Sigmoid colon (tissue), 7 donors: ENCODE results near the gene GLIS2. TPM values are rescaled to one million over a fixed set of nuclear protein-coding genes. Genes with fewer than 3 reads are reported as not detected.
A peak's percentile ranks its signal among the peaks of the same experiment; 100 is the strongest.

Experiments
- DNase-seq: peaks from one replicate; pipeline ENCODE4 v3.0.0-alpha.2; 2019
- H3K27ac ChIP-seq, 4 donors: fragments of 200-600 bp; sonication (generic); one replicate each; pipeline ENCODE4 v1.5.1; 2016 to 2019; ENCODE audit warnings: mild to moderate bottlenecking in 1 of 4
- H3K27me3 ChIP-seq, 3 donors: fragments of 200-600 bp; sonication (generic); one replicate each; pipeline ENCODE4 v1.5.1; 2019; ENCODE audit warnings: mild to moderate bottlenecking in 1 of 3
- H3K36me3 ChIP-seq, 4 donors: fragments of 200-600 bp; sonication (generic); one replicate each; pipeline ENCODE4 v1.5.1; 2016 to 2019
- H3K4me1 ChIP-seq, 4 donors: fragments of 200-600 bp; sonication (generic); one replicate each; pipeline ENCODE4 v1.5.1; 2017 to 2019
- H3K4me3 ChIP-seq, 4 donors: fragments of 200-600 bp; sonication (generic); one replicate each; pipeline ENCODE4 v1.5.1; 2017 to 2019; ENCODE audit warnings: mild to moderate bottlenecking in 2 of 4, moderate library complexity in 1 of 4
- H3K9me3 ChIP-seq, 4 donors: fragments of 200-600 bp in 3 of 4; sonication (generic) in 3 of 4; one replicate each; pipeline versions ENCODE4 v1.5.1 to v1.6.1; 2013 to 2019
- EP300 ChIP-seq, 4 donors: sonication (generic); formaldehyde crosslinking; IDR thresholded peaks; one replicate each; pipeline ENCODE4 v1.6.1; 2017; ENCODE audit warnings: antibody characterized with exemption in 4 of 4
- POLR2A ChIP-seq, 2 donors: fragments of 450-650 bp; IDR thresholded peaks; one replicate each; pipeline ENCODE4 v1.6.1; 2016; ENCODE audit warnings: antibody characterized with exemption in 2 of 2, mild to moderate bottlenecking in 2 of 2, moderate library complexity in 2 of 2
- POLR2AphosphoS5 ChIP-seq, 4 donors: sonication (generic); formaldehyde crosslinking; IDR thresholded peaks; one replicate each; pipeline ENCODE4 v1.6.1; 2017; ENCODE audit warnings: antibody characterized with exemption in 4 of 4
- WGBS, 2 donors: extraction: QIAGEN DNeasy Blood & Tissue Kit; methylation state at CpG; one replicate each; pipeline ENCODE4 v1.1.7; 2013; 5-methylcytosine and 5-hydroxymethylcytosine counted together
- intact Hi-C: fragments of 100-400 bp; cut with DNase I; formaldehyde crosslinking; loops from one replicate; pipeline ENCODE4 v1.15.1; 2023
- polyA plus RNA-seq, 3 donors: library from polyadenylated mRNA; stranded (reverse); fragments of 200-250 nt; gene quantifications; one replicate each; pipeline ENCODE4 v1.2.3, GENCODE V29; 2013
- total RNA-seq, 4 donors: library from RNA; depleted of rRNA; stranded (reverse); fragments of >200 nt; gene quantifications; one replicate each; pipeline ENCODE4 v1.1.0, GENCODE V29; 2016
- TF ChIP-seq, protein P1 (sequence below), 4 experiments: fragments of 450-650 bp in 3 of 4; fragments of 200-600 bp in 1 of 4; IDR thresholded peaks; one replicate each; pipeline ENCODE4 v1.5.1; 2016 to 2019; ENCODE audit warnings: antibody characterized with exemption in 4 of 4, mild to moderate bottlenecking in 3 of 4, moderate library complexity in 2 of 4
- donor health status: healthy with polysubstance abuse.
- donor health status: Bipolar disorder and iron deficiency.
- donor health status: healthy.

The GLIS2 gene
- total RNA-seq (10 to 100 TPM in 1 of 4 donors, 1 to 10 TPM in 3; 5.4 to 11.9 (median 5.7) TPM), polyA plus RNA-seq (1 to 10 TPM in 2 of 3 donors, under 1 TPM in 1; 0.69 to 4.0 (median 1.8) TPM)

DNA sequence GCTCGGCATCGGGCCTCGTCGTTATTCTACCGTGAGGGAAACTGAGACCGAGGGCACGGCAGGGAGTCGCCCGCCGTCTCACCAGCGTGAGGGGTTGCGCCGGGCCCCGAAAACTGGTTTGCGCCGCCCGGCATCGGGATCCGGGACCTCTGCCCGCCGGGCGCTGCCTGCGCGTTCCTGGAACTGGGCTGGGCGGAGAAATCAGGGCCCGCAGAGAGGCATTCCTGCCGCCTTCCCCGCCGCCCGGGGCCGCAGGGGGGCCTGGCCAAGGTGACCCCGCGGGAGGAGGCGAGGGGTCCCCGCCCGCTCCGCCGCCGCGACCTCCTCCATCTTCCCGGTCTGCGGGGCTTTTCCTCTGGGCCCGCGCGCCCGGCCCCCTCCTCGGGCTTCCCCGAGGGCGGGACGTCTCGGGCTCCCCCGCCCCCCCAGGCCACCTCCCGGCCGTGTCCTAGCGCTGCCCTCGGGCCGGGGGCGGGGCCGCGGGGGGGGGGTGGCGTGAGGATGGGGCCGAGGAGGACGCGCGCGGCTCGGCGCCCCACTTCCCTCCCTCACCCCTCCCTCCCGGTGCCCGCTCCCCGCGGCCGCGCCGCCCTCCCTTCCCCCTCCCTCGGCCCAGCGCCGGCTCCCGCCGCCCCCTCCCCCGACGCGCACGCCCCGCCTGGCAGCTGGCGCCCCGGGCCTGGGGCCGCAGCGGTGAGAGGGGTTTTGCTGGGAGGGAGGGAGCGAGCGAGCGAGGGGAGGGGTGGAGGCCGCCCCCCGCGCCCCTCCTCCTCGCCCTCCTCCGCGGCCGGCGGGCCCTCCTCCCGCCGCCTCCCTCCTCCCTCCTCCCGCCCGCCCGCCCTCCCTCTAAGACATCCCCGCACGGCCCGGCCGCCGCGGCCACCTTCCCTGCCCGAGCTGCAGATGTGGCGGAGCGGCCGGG, at the start of gene GLIS2:
TSS of gene GLIS2 (plus strand) at position 882 of the 922 bp plus-strand sequence. CDS start 16,214 bp downstream, outside the sequence.
- intact Hi-C loops, result no loop called here
- peaks cover 0 to 61% (median 53%) of the 10 kb centered on the region in 4 donors for H3K4me1 ChIP-seq

DNA sequence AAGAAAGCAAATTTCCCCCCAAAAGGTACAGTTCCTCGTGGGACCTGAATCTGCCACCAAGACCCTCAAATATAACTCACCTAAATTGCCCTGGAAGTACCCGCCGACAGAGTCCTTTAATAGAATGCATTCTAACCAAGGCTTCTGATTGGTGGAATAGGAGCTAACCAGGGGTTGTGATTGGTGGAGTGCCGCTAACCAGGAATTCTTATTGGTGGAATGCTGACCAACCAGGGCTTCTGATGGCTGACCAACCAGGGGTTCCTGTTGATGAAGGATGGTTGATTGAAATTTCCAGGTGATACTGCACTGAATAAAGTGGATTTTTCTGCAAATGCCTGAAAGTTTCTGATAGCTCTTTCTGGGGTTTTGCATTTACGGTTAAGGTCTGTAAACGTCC, 49.5 kb upstream of the GLIS2 start:
- H3K36me3 ChIP-seq, result peaks cover 0 to 12% (median 3%) of the 10 kb centered on the region in 4 donors
- no peaks in the 10 kb centered on the region for H3K9me3 ChIP-seq
- no peak overlapping the region for H3K4me3 ChIP-seq
- TF ChIP-seq, protein P1, sequence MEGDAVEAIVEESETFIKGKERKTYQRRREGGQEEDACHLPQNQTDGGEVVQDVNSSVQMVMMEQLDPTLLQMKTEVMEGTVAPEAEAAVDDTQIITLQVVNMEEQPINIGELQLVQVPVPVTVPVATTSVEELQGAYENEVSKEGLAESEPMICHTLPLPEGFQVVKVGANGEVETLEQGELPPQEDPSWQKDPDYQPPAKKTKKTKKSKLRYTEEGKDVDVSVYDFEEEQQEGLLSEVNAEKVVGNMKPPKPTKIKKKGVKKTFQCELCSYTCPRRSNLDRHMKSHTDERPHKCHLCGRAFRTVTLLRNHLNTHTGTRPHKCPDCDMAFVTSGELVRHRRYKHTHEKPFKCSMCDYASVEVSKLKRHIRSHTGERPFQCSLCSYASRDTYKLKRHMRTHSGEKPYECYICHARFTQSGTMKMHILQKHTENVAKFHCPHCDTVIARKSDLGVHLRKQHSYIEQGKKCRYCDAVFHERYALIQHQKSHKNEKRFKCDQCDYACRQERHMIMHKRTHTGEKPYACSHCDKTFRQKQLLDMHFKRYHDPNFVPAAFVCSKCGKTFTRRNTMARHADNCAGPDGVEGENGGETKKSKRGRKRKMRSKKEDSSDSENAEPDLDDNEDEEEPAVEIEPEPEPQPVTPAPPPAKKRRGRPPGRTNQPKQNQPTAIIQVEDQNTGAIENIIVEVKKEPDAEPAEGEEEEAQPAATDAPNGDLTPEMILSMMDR (IDR thresholded peaks at IDR 0.05), result no peak
- TF ChIP-seq EP300 (IDR thresholded peaks at IDR 0.05), result no peak
- TF ChIP-seq POLR2AphosphoS5 (IDR thresholded peaks at IDR 0.05), result no peak
- no peak for TF ChIP-seq POLR2A (IDR thresholded peaks at IDR 0.05)
- peaks cover 0 to 33% (median 28%) of the 10 kb centered on the region in 4 donors for H3K4me1 ChIP-seq
- intact Hi-C loops, result no loop called here
- 94 to 95% methylated on average over 6 of the region's 6 CpGs for whole genome bisulfite sequencing, 2 donors
- H3K27ac ChIP-seq, result no peak overlapping the region
- DNase-seq, result no peak
- no peaks in the 10 kb centered on the region for H3K27me3 ChIP-seq

More for the DNA sequence above, at the start of gene GLIS2:
- Histone ChIP-seq H3K27me3 (no peaks in the 10 kb centered on the region), H3K36me3 (no peaks in the 10 kb centered on the region), H3K27ac (peak within 1 kb of the TSS; percentile 90 to 98 (median 96)), H3K4me3 (peak within 1 kb of the TSS; percentile 62 to 71 (median 66)), H3K9me3 (no peaks in the 10 kb centered on the region)
- 1% methylated on average over 97 to 114 of the region's 115 CpGs for WGBS, 2 donors
- DNase-seq, result peak; percentile 88
- TF ChIP-seq POLR2A (IDR thresholded peaks at IDR 0.05) (peak in 1 of 2 donors; percentile 19), POLR2AphosphoS5 (IDR thresholded peaks at IDR 0.05) (peak in 3 of 4 donors; percentile 12 to 68 (median 64))
- TF ChIP-seq, protein P1 (IDR thresholded peaks at IDR 0.05), result no peak

DNA sequence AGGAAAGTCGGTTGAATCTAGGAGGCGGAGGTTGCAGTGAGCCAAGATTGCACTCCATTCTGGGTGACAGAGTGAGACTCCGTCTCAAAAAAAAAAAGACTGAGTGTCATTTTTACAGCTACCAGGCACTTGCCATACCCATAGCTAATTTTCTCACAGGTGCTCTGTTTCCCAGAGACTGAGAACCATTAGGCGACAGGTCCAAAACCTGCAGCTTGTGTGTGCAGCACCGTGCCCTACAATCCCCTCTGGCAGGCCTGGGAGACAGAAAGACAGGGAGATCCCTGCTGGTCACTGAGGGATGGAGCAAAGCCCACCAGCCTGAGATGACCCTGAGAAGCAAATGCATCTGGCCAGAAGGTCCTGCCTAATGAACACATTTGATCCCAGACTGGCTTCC, 45.8 kb upstream of the GLIS2 start:
- 91 to 94% methylated on average over 5 of the region's 5 CpGs for WGBS, 2 donors
- no peak for TF ChIP-seq POLR2AphosphoS5 (IDR thresholded peaks at IDR 0.05)
- TF ChIP-seq POLR2A (IDR thresholded peaks at IDR 0.05), result no peak
- TF ChIP-seq, protein P1 (IDR thresholded peaks at IDR 0.05), result no peak
- no peak for TF ChIP-seq EP300 (IDR thresholded peaks at IDR 0.05)
- Histone ChIP-seq H3K27me3 (no peaks in the 10 kb centered on the region), H3K9me3 (no peaks in the 10 kb centered on the region), H3K27ac (no peak overlapping the region), H3K4me3 (no peak overlapping the region), H3K36me3 (no peaks in the 10 kb centered on the region), H3K4me1 (peaks cover 0 to 26% (median 15%) of the 10 kb centered on the region in 4 donors)
- intact Hi-C loops, result loop anchor here (5.0 kb wide), 2 partner anchors 57 to 142 kb away; no protein-coding TSS in a partner anchor
- no peak for DNase-seq

DNA sequence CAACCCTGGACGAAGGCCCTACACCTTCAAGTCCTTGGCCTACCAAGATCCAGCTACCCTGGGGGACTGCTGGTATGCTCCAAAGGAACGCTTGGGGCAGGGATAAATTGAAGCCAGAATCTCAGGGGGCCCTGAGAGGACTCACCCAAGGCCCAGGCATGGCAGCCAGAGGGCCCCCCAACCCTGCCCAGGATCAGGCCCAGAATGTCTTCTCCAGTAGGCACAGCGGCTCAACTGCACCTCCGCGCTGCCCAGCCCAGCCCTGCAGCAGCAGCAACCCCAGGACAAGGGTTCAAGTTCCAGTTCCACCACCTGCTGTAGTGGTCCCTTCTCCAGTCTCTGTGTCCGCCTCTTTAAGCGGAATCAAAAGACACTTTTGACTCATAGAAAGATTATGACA, 45.3 kb upstream of the GLIS2 start:
- peak overlapping the region in 2 of 4 donors; percentile 89 to 96 for H3K27ac ChIP-seq
- WGBS, 2 donors, result 92% methylated on average over 7 of the region's 7 CpGs
- H3K4me1 ChIP-seq, result peaks cover 0 to 26% (median 15%) of the 10 kb centered on the region in 4 donors
- peak overlapping the region in 2 of 4 donors; percentile 93 to 96 for H3K4me3 ChIP-seq
- no peaks in the 10 kb centered on the region for H3K27me3 ChIP-seq
- no peaks in the 10 kb centered on the region for H3K36me3 ChIP-seq
- TF ChIP-seq POLR2A (IDR thresholded peaks at IDR 0.05) (no peak), POLR2AphosphoS5 (IDR thresholded peaks at IDR 0.05) (no peak), EP300 (IDR thresholded peaks at IDR 0.05) (no peak)
- TF ChIP-seq, protein P1 (IDR thresholded peaks at IDR 0.05), result no peak
- DNase-seq, result no peak
- intact Hi-C loops, result loop anchor here (5.0 kb wide), 2 partner anchors 57 to 142 kb away; no protein-coding TSS in a partner anchor
- H3K9me3 ChIP-seq, result no peaks in the 10 kb centered on the region
